ENCODE data around the gene UBE2QL1.
A peak's percentile ranks its signal among the peaks of the same experiment; 100 is the strongest.

- TF ChIP-seq EZH2 (IDR thresholded peaks at IDR 0.05; ENCODE audit: borderline replicate concordance, low read depth, low read length, poor library complexity, severe bottlenecking) = no peak
- TF ChIP-seq CTCF (conservative IDR thresholded peaks at IDR 0.05; ENCODE audit: low read depth, low read length) = peak; percentile 53
Measured at GRCh38 chr5:6435356-6435755, 13.3 kb upstream of the UBE2QL1 start.
